Measurements from ENCODE around the gene PPARG. TPM values are rescaled to one million over a fixed set of nuclear protein-coding genes. Genes with fewer than 3 reads are reported as not detected.

The PPARG gene
- polyA plus RNA-seq, 1 experiment: 3.5 TPM

DNA sequence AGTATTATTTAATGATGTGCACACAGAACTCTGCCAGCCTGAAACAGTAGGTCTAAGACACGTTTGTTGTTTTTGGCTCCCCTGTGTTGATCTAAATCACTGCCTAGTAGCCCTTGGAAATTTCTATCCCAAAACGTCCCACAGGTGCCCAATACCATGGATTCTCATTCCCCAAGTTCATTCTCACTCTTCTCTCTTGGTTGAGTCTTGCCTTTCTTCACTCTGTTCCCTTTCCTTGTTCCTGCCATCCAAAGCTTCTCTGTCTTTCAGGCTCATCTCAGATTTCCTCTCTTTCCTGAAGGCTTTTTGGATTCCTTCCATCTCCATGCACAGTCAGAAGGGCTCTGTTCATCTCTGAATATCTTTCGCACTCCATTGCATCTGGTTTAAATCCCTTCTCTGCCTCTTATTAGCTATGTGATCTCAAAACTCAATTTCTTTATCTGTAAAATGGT lies 54.2 kb downstream of the PPARG start:
- TF ChIP-seq, protein P1, sequence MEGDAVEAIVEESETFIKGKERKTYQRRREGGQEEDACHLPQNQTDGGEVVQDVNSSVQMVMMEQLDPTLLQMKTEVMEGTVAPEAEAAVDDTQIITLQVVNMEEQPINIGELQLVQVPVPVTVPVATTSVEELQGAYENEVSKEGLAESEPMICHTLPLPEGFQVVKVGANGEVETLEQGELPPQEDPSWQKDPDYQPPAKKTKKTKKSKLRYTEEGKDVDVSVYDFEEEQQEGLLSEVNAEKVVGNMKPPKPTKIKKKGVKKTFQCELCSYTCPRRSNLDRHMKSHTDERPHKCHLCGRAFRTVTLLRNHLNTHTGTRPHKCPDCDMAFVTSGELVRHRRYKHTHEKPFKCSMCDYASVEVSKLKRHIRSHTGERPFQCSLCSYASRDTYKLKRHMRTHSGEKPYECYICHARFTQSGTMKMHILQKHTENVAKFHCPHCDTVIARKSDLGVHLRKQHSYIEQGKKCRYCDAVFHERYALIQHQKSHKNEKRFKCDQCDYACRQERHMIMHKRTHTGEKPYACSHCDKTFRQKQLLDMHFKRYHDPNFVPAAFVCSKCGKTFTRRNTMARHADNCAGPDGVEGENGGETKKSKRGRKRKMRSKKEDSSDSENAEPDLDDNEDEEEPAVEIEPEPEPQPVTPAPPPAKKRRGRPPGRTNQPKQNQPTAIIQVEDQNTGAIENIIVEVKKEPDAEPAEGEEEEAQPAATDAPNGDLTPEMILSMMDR (IDR thresholded peaks at IDR 0.05; ENCODE audit: insufficient read depth, low read depth, low read length): no peak
- ChIA-PET POLR2A (no interaction called here), CTCF (interaction anchor here (1.2 kb wide), 1 partner anchor 9 kb away, joined by 3 read pairs; no protein-coding TSS in a partner anchor)
- H3K4me3 ChIP-seq (ENCODE audit: low read depth, low read length): no peak overlapping the region
- H3K36me3 ChIP-seq (ENCODE audit: control insufficient read depth, insufficient read depth, low read length): no peaks in the 10 kb centered on the region
- no peak for DNase-seq (ENCODE audit: low read depth)
- H3K27me3 ChIP-seq (ENCODE audit: control insufficient read depth, insufficient read depth, low read length): no peaks in the 10 kb centered on the region

- Histone ChIP-seq H3K27me3 (ENCODE audit: control insufficient read depth, insufficient read depth, low read length) (no peaks in the 10 kb centered on the region), H3K36me3 (ENCODE audit: control insufficient read depth, insufficient read depth, low read length) (no peaks in the 10 kb centered on the region), H3K4me3 (ENCODE audit: low read depth, low read length) (no peak overlapping the region)
- peak; percentile 12 for DNase-seq (ENCODE audit: low read depth)
- ChIA-PET POLR2A (no interaction called here), CTCF (no interaction called here)
- TF ChIP-seq, protein P1 (IDR thresholded peaks at IDR 0.05; ENCODE audit: insufficient read depth, low read depth, low read length): no peak
Measured at GRCh38 chr3:12345141-12345561, 56.3 kb downstream of the PPARG start.

- ChIA-PET POLR2A (no interaction called here), CTCF (no interaction called here)
- no peak for DNase-seq (ENCODE audit: low read depth)
- H3K36me3 ChIP-seq (ENCODE audit: control insufficient read depth, insufficient read depth, low read length): no peaks in the 10 kb centered on the region
- H3K27me3 ChIP-seq (ENCODE audit: control insufficient read depth, insufficient read depth, low read length): no peaks in the 10 kb centered on the region
- TF ChIP-seq, protein P1 (IDR thresholded peaks at IDR 0.05; ENCODE audit: insufficient read depth, low read depth, low read length): no peak
- no peak overlapping the region for H3K4me3 ChIP-seq (ENCODE audit: low read depth, low read length)
Measured at GRCh38 chr3:12345584-12346494, 57.0 kb downstream of the PPARG start.

DNA sequence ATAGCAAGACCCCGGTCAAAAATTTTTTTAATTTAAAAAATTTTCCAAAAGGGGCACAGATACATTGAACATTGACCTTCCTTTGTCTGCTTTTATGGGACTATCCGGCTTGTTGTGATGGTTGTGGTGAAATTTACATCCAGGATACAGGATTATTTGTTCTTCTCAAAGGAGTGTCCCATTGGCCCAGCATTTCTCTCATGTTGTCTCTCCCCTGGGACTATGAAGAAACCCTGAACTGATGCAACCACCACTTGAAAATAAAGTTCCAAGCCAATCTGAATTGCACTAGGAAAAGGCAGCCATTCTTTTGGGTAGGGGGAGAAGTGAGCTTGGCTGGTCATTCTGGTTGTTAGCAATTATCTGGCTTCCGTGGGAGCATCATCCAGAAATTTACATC lies 58.4 kb downstream of the PPARG start:
- DNase-seq (ENCODE audit: low read depth): no peak
- TF ChIP-seq, protein P1 (IDR thresholded peaks at IDR 0.05; ENCODE audit: insufficient read depth, low read depth, low read length): no peak
- ChIA-PET CTCF (interaction anchor here (0.6 kb wide), 1 partner anchor 68 kb away, joined by 3 read pairs; no protein-coding TSS in a partner anchor), POLR2A (no interaction called here)
- H3K4me3 ChIP-seq (ENCODE audit: low read depth, low read length): no peak overlapping the region
- H3K27me3 ChIP-seq (ENCODE audit: control insufficient read depth, insufficient read depth, low read length): no peaks in the 10 kb centered on the region
- H3K36me3 ChIP-seq (ENCODE audit: control insufficient read depth, insufficient read depth, low read length): no peaks in the 10 kb centered on the region

GRCh38 chr3:12349895-12350811 lies 61.3 kb downstream of the PPARG start:
- DNase-seq (ENCODE audit: low read depth): no peak
- POLR2A ChIA-PET: no interaction called here
- Histone ChIP-seq H3K27me3 (ENCODE audit: control insufficient read depth, insufficient read depth, low read length) (no peaks in the 10 kb centered on the region), H3K36me3 (ENCODE audit: control insufficient read depth, insufficient read depth, low read length) (no peaks in the 10 kb centered on the region), H3K4me3 (ENCODE audit: low read depth, low read length) (no peak overlapping the region)
- TF ChIP-seq, protein P1 (IDR thresholded peaks at IDR 0.05; ENCODE audit: insufficient read depth, low read depth, low read length): no peak
- CTCF ChIA-PET: no interaction called here

All from BJ (cell line).